B cell (primary cell): ENCODE measurements around the gene HOMER2. TPM values are rescaled to one million over a fixed set of nuclear protein-coding genes. Genes with fewer than 3 reads are reported as not detected.
A peak's percentile ranks its signal among the peaks of the same experiment; 100 is the strongest.
"Not testable (repeated sequence)": the region's sequence is repeated elsewhere in the genome, so short reads cannot be mapped to it uniquely, and the experiment has no call there.

Source experiments
- ATAC-seq: fragments of 200-7000 bp; cut with Tn5 transposase; one replicate; pipeline ENCODE4 v1.10.0; 2021; ENCODE audit warnings: low read depth, mild to moderate bottlenecking, moderate number of reproducible peaks, moderate library complexity
- CTCF ChIA-PET: fragments of 350-600 bp; sonication (Branson Sonifier 250); formaldehyde crosslinking; loops from one replicate; lab custom pipeline; 2021; ENCODE audit warnings: antibody characterized with exemption, inconsistent platforms; lab: Charles Lee
- POLR2A ChIA-PET: fragments of 350-600 bp; sonication (Branson Sonifier 250); formaldehyde crosslinking; loops from one replicate; lab custom pipeline; 2021; ENCODE audit warnings: antibody characterized with exemption; lab: Charles Lee
- DNase-seq: peaks from one replicate; pipeline ENCODE4 v3.0.0; 2013
- H2AFZ ChIP-seq: 2 replicates; pipeline ENCODE4 v1.6.1; 2012; ENCODE audit warnings: mild to moderate bottlenecking, low read depth, low read length; ENCODE audit not compliant: insufficient read depth, poor library complexity, severe bottlenecking
- H3K27ac ChIP-seq, 2 donors: 1 replicate in 1 of 2; 2 replicates in 1 of 2; pipeline ENCODE4 v1.5.1; 2012 to 2013; ENCODE audit warnings: low read length in 2 of 2, mild to moderate bottlenecking in 2 of 2, moderate library complexity in 1 of 2
- H3K27me3 ChIP-seq, 4 experiments: fragments of 200-600 bp in 1 of 4; sonication (generic) in 1 of 4; replicated peaks in 1 of 4; 1 replicate in 2 of 4; 2 replicates in 2 of 4; pipeline versions ENCODE4 v1.6.1 to v1.7.0; 2013 to 2016; ENCODE audit warnings: low read length in 3 of 4, mild to moderate bottlenecking in 2 of 4, mixed read lengths in 1 of 4, moderate library complexity in 1 of 4; ENCODE audit not compliant: insufficient read depth in 4 of 4, control insufficient read depth in 3 of 4; ENCODE audit errors: control extremely low read depth in 1 of 4
- H3K36me3 ChIP-seq, 2 experiments: replicated peaks in 1 of 2; 1 replicate in 1 of 2; 2 replicates in 1 of 2; pipeline versions ENCODE4 v1.6.1 to v1.7.1; 2013; ENCODE audit warnings: low read length in 1 of 2; ENCODE audit not compliant: insufficient read depth in 2 of 2, control insufficient read depth in 1 of 2; ENCODE audit errors: control extremely low read depth in 1 of 2, extremely low read depth in 1 of 2
- H3K4me1 ChIP-seq, 2 donors: fragments of 200-600 bp in 1 of 2; sonication (generic) in 1 of 2; 1 replicate in 1 of 2; 2 replicates in 1 of 2; pipeline versions ENCODE4 v1.5.1 to v1.6.1; 2013 to 2017; ENCODE audit warnings: low read length in 2 of 2; ENCODE audit not compliant: control insufficient read depth in 2 of 2, insufficient read depth in 2 of 2
- H3K4me2 ChIP-seq: replicated peaks from 2 replicates; pipeline ENCODE3; 2012; ENCODE audit warnings: mild to moderate bottlenecking, low read depth, low read length; ENCODE audit not compliant: poor library complexity, severe bottlenecking
- H3K4me3 ChIP-seq, 5 experiments: fragments of 200-600 bp in 1 of 5; sonication (generic) in 1 of 5; 1 replicate in 3 of 5; 2 replicates in 2 of 5; pipeline versions ENCODE4 v1.5.1 to v1.7.0; 2011 to 2016; ENCODE audit warnings: low read length in 4 of 5, mild to moderate bottlenecking in 4 of 5, low read depth in 2 of 5, control low read depth in 1 of 5, moderate library complexity in 1 of 5; ENCODE audit not compliant: insufficient read depth in 1 of 5; ENCODE audit errors: control extremely low read depth in 1 of 5, extremely low read depth in 1 of 5
- H3K79me2 ChIP-seq: fragments of 200-600 bp; sonication (generic); one replicate; pipeline ENCODE4 v1.6.0; 2016; ENCODE audit warnings: low read length; ENCODE audit not compliant: control insufficient read depth, insufficient read depth
- H3K9ac ChIP-seq: fragments of 200-600 bp; sonication (generic); 2 replicates; pipeline ENCODE4 v1.6.1; 2017; ENCODE audit warnings: mild to moderate bottlenecking, low read length, moderate library complexity
- H3K9me3 ChIP-seq, 3 donors: one replicate each; pipeline versions ENCODE4 v1.6.1 to v1.7.1; 2013; ENCODE audit warnings: low read length in 2 of 3; ENCODE audit not compliant: control insufficient read depth in 2 of 3, insufficient read depth in 1 of 3; ENCODE audit errors: control extremely low read depth in 1 of 3
- H4K20me1 ChIP-seq: 2 replicates; pipeline ENCODE4 v1.6.0; 2012; ENCODE audit warnings: mild to moderate bottlenecking, low read length; ENCODE audit not compliant: insufficient read depth, control insufficient read depth, poor library complexity, severe bottlenecking
- H3K27ac Mint-ChIP-seq: one replicate; pipeline ENCODE4 v1.8.0; 2021; ENCODE audit warnings: mixed read lengths
- H3K27me3 Mint-ChIP-seq: one replicate; pipeline ENCODE4 v1.8.0; 2021; ENCODE audit warnings: mixed read lengths
- H3K4me1 Mint-ChIP-seq: one replicate; pipeline ENCODE4 v1.8.0; 2021; ENCODE audit warnings: mixed read lengths
- H3K4me3 Mint-ChIP-seq: one replicate; pipeline ENCODE4 v1.8.0; 2021; ENCODE audit warnings: mixed read lengths
- H3K9me3 Mint-ChIP-seq: one replicate; pipeline ENCODE4 v1.8.0; 2022; ENCODE audit warnings: mixed read lengths; ENCODE audit not compliant: insufficient read depth
- EZH2 ChIP-seq: IDR thresholded peaks from 2 replicates; pipeline ENCODE4 v1.6.1; 2012; ENCODE audit warnings: borderline replicate concordance, low read depth, mild to moderate bottlenecking, moderate library complexity, low read length; ENCODE audit not compliant: insufficient read depth, poor library complexity, severe bottlenecking
- WGBS: methylation state at CpG from one replicate; pipeline ENCODE4 v1.1.5; 2013; ENCODE audit warnings: missing lambda C conversion rate; ENCODE audit not compliant: insufficient coverage; 5-methylcytosine and 5-hydroxymethylcytosine counted together
- intact Hi-C: fragments of 100-400 bp; cut with micrococcal nuclease; formaldehyde crosslinking; loops from one replicate; pipeline ENCODE4 v1.10.0; 2022
- polyA minus RNA-seq: library from RNA; depleted of rRNA, polyadenylated mRNA; stranded (reverse); fragments of >200 nt; gene quantifications from 2 replicates; pipeline ENCODE4 v1.2.3, GENCODE V29; 2012
- polyA plus RNA-seq: library from polyadenylated mRNA; depleted of rRNA; stranded (reverse); fragments of >200 nt; gene quantifications from 2 replicates; pipeline ENCODE4 v1.2.3, GENCODE V29; 2012
- total RNA-seq, 2 donors: library from RNA; stranded (reverse); fragments of 120-200 nt in 1 of 2; gene quantifications; 1 replicate in 1 of 2; 2 replicates in 1 of 2; pipeline versions ENCODE4 v1.2.3 to v1.2.4, GENCODE V29; 2013 to 2022
- TF ChIP-seq, protein P1 (sequence below): fragments of 200-600 bp; IDR thresholded peaks from one replicate; pipeline ENCODE4 v1.8.0; 2022; ENCODE audit warnings: antibody characterized with exemption, mild to moderate bottlenecking

The HOMER2 gene
- total RNA-seq (17.1 and 19.5 TPM in 2 replicates), polyA plus RNA-seq (3.0 and 5.7 TPM in 2 replicates), polyA minus RNA-seq (5.2 and 9.9 TPM in 2 replicates)
- 11.1 TPM for total RNA-seq (2013)

DNA sequence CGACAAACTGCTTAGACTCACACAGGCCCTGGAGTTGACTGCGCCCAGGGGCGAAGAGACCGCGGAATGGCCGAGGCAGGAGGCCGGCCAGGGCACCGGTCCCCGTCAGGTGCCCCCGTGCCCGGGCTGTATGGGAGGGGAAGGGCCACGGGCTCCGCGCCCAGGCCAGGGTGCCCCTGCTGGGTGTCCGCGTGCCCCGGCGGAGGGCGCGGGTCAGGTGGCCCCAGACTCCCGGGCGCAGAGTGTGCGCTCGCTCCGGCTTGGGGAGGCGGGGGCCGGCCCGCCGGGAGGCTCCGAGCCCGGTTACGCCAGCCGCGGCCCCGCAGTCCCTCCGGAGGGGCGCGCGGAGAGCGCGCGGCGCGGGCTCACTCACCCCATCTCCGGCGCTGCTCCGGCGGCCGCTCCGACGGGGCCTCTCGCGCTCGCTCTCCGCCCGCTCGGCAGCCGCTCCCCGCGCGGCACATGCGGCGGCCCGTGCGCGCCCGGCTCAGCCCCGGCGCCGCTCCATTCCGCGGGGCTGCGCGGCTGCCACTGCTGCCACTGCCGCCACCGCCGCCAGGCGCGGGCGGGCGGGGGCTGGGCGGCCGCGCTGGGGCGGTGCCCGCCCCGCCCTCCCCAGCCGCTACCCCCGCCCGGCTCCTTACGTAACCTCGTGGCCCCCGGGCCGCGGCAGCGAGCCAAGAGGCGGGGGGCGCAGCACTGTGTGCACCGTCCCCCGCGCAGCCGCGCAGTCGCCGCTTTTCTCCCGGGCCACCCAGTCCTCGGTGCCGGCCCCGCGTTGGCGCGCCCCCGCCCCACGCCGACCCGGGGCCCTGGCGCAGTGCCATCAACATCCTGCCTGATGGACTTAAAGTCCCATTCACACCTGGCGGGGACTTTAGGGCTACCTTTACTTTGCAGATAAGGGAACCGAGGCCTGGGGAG lies at the start of gene HOMER2:
Gene HOMER2, minus strand, starts transcription at position 563 of the 924 bp plus-strand sequence. Its CDS starts 185 bp downstream, at position 378.
- WGBS: 1% methylated on average over 118 of the region's 119 CpGs
- TF ChIP-seq, protein P1, sequence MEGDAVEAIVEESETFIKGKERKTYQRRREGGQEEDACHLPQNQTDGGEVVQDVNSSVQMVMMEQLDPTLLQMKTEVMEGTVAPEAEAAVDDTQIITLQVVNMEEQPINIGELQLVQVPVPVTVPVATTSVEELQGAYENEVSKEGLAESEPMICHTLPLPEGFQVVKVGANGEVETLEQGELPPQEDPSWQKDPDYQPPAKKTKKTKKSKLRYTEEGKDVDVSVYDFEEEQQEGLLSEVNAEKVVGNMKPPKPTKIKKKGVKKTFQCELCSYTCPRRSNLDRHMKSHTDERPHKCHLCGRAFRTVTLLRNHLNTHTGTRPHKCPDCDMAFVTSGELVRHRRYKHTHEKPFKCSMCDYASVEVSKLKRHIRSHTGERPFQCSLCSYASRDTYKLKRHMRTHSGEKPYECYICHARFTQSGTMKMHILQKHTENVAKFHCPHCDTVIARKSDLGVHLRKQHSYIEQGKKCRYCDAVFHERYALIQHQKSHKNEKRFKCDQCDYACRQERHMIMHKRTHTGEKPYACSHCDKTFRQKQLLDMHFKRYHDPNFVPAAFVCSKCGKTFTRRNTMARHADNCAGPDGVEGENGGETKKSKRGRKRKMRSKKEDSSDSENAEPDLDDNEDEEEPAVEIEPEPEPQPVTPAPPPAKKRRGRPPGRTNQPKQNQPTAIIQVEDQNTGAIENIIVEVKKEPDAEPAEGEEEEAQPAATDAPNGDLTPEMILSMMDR: no peak
- no peak for TF ChIP-seq EZH2
- no peaks in the 10 kb centered on the region for H3K36me3 ChIP-seq
- peak within 1 kb of the TSS in 4 of 5 experiments; percentile 26 to 63 (median 44) for H3K4me3 ChIP-seq
- ChIA-PET CTCF (no interaction called here), POLR2A (interaction anchor here (0.6 kb wide), 1 partner anchor 24 kb away, joined by 12 read pairs; no protein-coding TSS in a partner anchor)
- Mint-ChIP-seq H3K4me1 (peaks cover 9% of the 10 kb centered on the region), H3K27ac (no peak within 1 kb of the TSS), H3K4me3 (peak within 1 kb of the TSS; percentile 76), H3K9me3 (no peaks in the 10 kb centered on the region), H3K27me3 (peaks cover 15% of the 10 kb centered on the region)
- H3K79me2 ChIP-seq: no peaks in the 10 kb centered on the region
- H3K27me3 ChIP-seq: peaks cover 0 to 5% (median 5%) of the 10 kb centered on the region in 4 experiments
- H2AFZ ChIP-seq: peak within 1 kb of the TSS; percentile 64
- no peaks in the 10 kb centered on the region for H3K9me3 ChIP-seq
- H3K27ac ChIP-seq: no peak within 1 kb of the TSS
- ATAC-seq (peak; percentile 78), DNase-seq (peak; percentile 41)
- intact Hi-C loops: no loop called here
- no peaks in the 10 kb centered on the region for H4K20me1 ChIP-seq
- H3K4me1 ChIP-seq: peaks cover 19 to 27% of the 10 kb centered on the region in 2 donors
- peak within 1 kb of the TSS; percentile 61 for H3K9ac ChIP-seq
- peak within 1 kb of the TSS; percentile 84 for H3K4me2 ChIP-seq

DNA sequence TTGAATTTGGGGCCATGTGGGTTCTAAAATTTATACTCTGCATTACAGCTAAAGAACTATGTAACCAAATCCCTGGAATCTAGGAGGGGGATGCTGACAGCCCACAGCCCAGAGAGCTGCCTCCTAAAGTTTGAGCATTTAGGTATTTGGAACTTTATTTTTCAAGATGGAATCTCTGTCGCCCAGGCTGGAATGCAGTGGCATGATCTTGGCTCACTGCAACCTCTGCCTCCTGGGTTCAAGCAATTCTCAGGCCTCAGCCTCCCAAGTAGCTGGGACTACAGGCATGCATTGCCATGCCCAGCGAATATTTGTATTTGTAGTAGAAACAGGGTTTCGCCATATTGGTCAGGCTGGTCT lies 48.1 kb upstream of the HOMER2 start:
- POLR2A ChIA-PET, H3K4me3 ChIP-seq, H3K27ac ChIP-seq, ATAC-seq, H3K27me3 Mint-ChIP-seq, H3K9me3 ChIP-seq, H2AFZ ChIP-seq, H3K4me1 ChIP-seq, H3K4me3 Mint-ChIP-seq, H4K20me1 ChIP-seq, H3K9me3 Mint-ChIP-seq, H3K27me3 ChIP-seq, H3K79me2 ChIP-seq, H3K36me3 ChIP-seq, H3K4me1 Mint-ChIP-seq, DNase-seq: not testable (repeated sequence)
- 100% methylated on average over 3 of the region's 3 CpGs for WGBS
- intact Hi-C loops: loop anchor here (2.0 kb wide), 2 partner anchors 152 to 460 kb away; partner anchors contain the start of gene RPS17
- H3K27ac Mint-ChIP-seq: peak overlapping the region; percentile 91
- Histone ChIP-seq H3K4me2 (peak overlapping the region; percentile 64), H3K9ac (peak overlapping the region; percentile 54)
- CTCF ChIA-PET: interaction anchor here (1.0 to 3.8 kb wide), 17 partner anchors 10 to 470 kb away, joined by 3 to 27 read pairs (median 6); partner anchors contain the start of genes C15orf40, FSD2, RAMAC and RPS17
